NOMO-1 (cell line): ENCODE data around the gene GOSR1.
"Not testable (repeated sequence)": the region's sequence is repeated elsewhere in the genome, so short reads cannot be mapped to it uniquely, and the experiment has no call there.

Experiments used
- DNase-seq, 2 experiments: peaks; one replicate each; lab custom pipeline; 2025; ENCODE audit not compliant: unreplicated experiment in 2 of 2; lab: John Stamatoyannopoulos, UW

The GOSR1 gene

GRCh38 chr17:30503558-30503957, 26.4 kb downstream of the GOSR1 start:
- DNase-seq, result no peak

DNA sequence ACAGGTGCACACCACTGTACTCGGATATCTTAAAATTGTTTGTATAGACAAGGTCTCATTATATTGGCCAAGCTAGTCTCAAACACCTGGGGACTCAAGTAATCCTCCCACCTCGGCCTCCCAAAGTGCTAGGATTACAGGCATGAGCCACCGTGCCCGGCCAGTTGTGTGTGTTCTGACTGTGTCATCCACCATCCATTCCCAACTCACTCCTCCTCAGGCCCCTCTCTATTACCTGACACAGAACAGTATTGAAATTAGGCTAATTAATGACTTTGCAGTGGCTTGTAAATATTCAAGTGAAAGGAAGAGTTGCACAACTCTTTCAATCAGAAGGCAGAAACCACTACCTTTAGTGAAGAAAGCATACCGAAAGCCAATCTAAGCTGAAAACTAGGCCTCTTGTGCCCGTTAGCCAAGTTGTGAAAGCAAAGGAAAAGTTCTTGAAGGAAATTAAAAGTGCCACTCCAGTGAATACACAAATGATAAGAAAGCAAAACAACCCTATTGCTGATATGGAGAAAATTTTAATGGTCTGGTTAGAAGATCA, 28.7 kb downstream of the GOSR1 start:
- no peak for DNase-seq

- no peak for DNase-seq
These were observed 29.3 kb downstream of the GOSR1 start for GRCh38 chr17:30506481-30506880.

DNA sequence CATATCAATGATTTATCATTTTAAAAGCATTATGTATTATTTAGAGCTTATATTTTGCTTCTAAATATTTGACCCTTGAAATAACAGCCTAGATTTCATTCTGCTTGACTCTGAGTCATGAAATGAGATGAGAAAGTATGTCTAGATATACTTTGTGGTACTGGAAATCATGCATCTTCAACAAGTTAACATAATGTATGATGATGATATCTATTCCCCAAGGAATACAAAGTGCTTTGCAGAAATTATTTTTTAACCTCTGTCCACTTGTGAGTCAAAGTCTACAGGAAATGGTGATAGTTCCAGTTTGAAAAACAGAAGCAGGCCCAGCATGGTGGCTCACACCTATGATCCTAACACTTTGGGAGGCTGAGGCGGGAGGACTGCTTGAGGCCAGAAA, 36.1 kb downstream of the GOSR1 start:
- no peak for DNase-seq

- no peak for DNase-seq
These were observed 37.8 kb downstream of the GOSR1 start for GRCh38 chr17:30514895-30515596.

- DNase-seq, result no peak
These were observed 40.6 kb downstream of the GOSR1 start for GRCh38 chr17:30517786-30518185.

DNA sequence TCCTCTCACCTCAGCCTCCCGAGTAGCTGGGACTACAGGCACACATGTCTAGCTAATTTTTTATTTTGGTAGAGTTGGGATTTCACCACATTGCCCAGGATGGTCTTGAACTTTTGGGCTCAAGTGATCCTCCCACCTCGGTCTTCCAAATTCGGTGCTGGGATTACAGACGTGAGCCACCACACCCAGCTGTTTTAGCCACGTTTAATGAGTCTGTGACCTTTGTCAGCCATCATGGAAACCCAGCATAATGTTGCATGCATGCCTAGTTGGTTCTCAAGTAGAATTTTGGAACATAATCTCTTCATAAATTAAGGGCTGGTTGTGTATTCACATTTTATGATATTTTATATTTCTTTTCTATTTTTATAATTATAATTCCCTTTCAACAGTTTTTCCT, 42.0 kb downstream of the GOSR1 start:
- DNase-seq, result no peak

DNA sequence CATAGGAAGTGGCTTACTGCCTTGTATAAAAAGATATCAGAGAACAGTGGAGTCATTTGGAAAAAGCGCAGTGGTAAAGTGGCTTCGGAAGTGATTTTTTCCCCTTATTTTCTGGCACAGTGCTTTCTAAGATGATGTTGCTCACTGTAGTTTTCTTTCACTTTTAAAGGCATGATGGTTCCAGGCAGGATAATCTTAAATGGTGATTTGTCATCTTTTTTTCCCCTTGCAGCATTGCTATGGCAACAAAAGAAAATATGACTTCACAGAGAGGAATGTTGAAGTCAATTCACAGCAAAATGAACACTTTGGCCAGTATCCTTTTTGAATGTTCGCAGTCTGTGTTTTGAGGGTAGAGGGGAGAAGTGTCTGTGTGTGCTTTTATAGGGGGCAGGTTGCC, 42.5 kb downstream of the GOSR1 start:
- DNase-seq, result no peak

- no peak for DNase-seq
These were observed 43.2 kb downstream of the GOSR1 start for GRCh38 chr17:30520436-30520835.

DNA sequence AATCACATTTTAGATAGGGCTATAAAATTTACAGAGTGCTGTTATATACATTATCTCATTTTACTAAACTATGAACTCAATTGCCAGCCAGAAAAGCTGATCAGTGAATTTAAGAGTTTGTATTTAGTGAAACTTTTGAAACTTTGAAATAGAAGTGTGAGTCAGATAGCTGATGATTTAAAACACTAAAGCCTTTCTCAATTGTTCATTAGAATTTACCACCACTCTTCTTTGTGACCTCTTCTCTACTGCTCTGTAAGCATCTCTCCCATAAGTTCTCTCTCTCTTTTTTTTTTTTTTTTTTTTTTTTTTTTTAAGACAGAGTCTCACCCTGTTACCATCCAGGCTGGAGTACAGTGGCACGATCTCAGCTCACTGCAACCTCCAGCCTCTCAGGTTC, 43.7 kb downstream of the GOSR1 start:
- DNase-seq, result no peak

DNA sequence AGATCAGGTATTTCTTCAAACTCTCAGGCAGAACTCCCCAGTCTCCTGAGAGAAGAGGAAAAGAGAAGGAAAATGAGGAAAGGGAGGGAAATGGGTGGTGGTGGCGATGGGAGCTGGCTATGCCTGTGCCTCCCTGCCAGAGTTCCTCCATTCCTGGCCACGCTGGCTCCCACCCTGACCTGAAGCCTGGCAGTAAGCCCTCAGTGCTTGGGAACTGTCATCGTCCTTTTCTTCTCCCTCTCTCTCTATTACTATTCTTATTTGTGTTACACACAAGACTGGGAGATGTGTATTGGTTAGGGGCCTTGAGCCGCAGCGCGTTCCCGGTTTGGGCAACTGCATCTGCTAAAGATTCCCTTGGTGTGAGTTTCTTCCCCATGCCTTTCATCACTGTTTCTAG, 44.6 kb downstream of the GOSR1 start:
- DNase-seq, result no peak

DNA sequence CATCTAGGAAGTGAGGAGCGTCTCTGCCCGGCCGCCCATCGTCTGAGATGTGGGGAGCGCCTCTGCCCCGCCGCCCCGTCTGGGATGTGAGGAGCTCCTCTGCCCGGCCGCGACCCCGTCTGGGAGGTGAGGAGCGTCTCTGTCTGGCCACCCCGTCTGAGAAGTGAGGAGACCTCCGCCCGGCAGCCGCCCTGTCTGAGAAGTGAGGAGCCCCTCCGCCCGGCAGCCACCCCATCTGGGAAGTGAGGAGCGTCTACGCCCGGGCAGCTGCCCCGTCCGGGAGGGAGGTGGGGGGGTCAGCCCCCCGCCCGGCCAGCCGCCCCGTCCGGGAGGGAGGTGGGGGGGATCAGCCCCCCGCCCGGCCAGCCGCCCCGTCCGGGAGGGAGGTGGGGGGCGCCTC, 46.0 kb downstream of the GOSR1 start:
- not testable (repeated sequence) for DNase-seq

- DNase-seq, result no peak
These were observed 47.6 kb downstream of the GOSR1 start for GRCh38 chr17:30524847-30525246.

DNA sequence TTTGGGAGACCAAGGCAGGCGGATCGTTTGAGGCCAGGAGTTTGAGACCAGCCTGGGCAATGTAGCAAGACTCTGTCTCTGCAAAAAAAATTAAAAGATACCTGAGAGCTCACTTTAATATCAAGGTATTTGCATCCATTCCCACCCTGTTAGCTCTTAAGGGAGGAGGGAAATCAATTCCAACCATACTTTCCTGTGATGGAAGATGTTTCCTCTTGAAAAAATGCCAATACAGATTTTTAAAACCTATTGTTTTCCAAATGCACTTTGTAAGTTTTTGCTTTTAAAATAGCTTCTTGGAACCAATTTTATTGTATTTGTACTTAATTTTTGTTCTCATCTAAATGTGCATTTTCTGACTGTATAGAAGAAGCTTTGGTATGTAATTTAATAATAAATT, 49.2 kb downstream of the GOSR1 start:
- DNase-seq, result no peak

- not testable (repeated sequence) for DNase-seq
These were observed 51.5 kb downstream of the GOSR1 start for GRCh38 chr17:30528701-30529100.

- no peak for DNase-seq
These were observed 53.3 kb downstream of the GOSR1 start for GRCh38 chr17:30530346-30531025.

- DNase-seq, result no peak
These were observed 55.7 kb downstream of the GOSR1 start for GRCh38 chr17:30532871-30533270.

DNA sequence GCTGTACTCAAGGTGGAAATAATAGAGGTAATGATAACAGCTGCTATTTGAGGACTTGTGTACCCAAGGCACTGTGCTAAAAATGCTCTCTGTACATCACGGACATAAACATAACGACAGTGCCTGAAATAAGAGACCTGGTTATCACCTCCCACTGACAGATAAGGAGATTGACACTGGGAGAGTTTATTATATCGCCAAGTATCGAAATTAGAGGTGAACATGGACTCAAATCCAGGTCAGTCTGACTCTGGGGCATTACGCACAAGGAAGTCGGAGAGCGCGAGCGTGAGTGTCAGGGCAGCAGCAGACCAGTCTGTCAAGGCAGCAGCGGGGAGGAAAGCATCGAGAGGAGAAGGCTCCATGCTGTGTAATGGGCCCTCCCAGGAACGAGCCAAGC, 57.1 kb downstream of the GOSR1 start:
- no peak for DNase-seq

DNA sequence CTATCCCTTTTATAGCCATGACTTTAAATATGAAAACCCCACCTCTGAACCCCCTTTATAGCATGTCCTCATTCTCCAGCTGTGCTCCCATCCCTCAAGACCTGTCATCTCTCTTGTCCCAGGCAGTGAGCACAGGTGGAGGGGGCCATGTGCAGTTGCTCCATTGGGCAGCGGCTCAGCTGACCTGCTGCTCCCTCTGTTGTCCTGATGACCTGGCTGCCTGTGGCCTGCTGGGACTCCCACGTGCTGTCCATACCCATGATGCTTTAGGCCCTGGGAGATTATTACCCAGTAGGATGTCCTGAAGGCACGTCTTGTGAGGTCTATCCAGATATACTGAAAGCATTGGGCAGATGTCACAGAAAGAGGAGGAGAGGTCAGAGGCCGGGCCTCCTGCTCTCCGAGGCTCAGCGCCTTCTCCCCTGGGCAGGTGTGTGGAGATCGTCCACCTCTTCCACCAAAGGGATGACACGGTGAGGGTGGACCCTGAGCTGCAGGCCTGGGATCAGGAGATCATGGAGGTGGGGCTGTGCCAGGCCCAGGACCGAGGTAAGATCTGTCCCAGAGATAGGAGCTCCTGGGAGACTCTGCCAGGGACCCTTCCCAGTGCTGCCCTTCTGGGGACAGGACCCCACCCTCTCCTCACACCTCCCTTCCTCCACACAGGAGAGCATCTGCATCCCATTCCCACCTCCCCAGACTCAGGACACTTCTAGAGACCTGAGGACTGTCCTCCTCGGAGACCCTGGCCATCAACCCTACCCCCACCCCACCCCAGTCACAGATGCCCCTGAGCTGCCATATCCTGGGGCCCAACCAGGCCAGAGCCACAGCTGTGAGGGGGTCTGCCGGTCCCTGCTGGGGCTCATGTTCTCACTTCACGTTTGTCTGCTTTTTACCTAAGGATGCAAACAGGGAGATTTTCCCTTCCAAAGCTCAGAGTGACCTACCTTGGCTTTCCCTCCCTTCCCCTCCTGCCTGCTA, 58.0 kb downstream of the GOSR1 start:
- DNase-seq, result no peak

- DNase-seq, result not testable (repeated sequence)
These were observed 59.6 kb downstream of the GOSR1 start for GRCh38 chr17:30536846-30537245.

- not testable (repeated sequence) for DNase-seq
These were observed 60.5 kb downstream of the GOSR1 start for GRCh38 chr17:30537667-30538066.
